DND-41 (cell line): Measurements from ENCODE around the gene NUBP2.

Source experiments
- ATAC-seq: fragments of 200-7000 bp; cut with Tn5 transposase; 3 replicates; pipeline ENCODE4 v1.9.1; 2021; ENCODE audit warnings: low read depth; ENCODE audit not compliant: insufficient read depth
- DNase-seq: peaks from one replicate; pipeline ENCODE4 v3.0.0-alpha.2; 2020
- H2AFZ ChIP-seq: 2 replicates; pipeline ENCODE4 v1.6.0; 2012; ENCODE audit warnings: low read depth, low read length
- H3K27ac ChIP-seq: 2 replicates; pipeline ENCODE4 v1.5.1; 2012; ENCODE audit warnings: low read length, inconsistent platforms
- H3K27me3 ChIP-seq: fragments of 200-600 bp; sonication (generic); 2 replicates; pipeline ENCODE4 v1.6.0; 2012; ENCODE audit warnings: low read length, mild to moderate bottlenecking, inconsistent platforms; ENCODE audit not compliant: insufficient read depth, poor library complexity
- H3K36me3 ChIP-seq: 2 replicates; pipeline ENCODE4 v1.5.1; 2012; ENCODE audit warnings: low read length, inconsistent platforms; ENCODE audit not compliant: insufficient read depth
- H3K4me1 ChIP-seq: 2 replicates; pipeline ENCODE4 v1.5.1; 2012; ENCODE audit warnings: mild to moderate bottlenecking, low read length; ENCODE audit not compliant: insufficient read depth
- H3K4me2 ChIP-seq: 2 replicates; pipeline ENCODE4 v1.6.0; 2012; ENCODE audit warnings: mild to moderate bottlenecking, moderate library complexity, low read length, inconsistent platforms; ENCODE audit not compliant: insufficient read depth
- H3K4me3 ChIP-seq, 2 experiments: fragments of 200-600 bp in 1 of 2; shearing (Covaris generic) in 1 of 2; 2 replicates each; pipeline ENCODE4 v1.5.1; 2012 to 2016; ENCODE audit warnings: inconsistent platforms in 2 of 2, low read length in 2 of 2, mild to moderate bottlenecking in 2 of 2, low read depth in 1 of 2, moderate library complexity in 1 of 2
- H3K79me2 ChIP-seq: 2 replicates; pipeline ENCODE4 v1.6.0; 2012; ENCODE audit warnings: low read length, inconsistent platforms; ENCODE audit not compliant: insufficient read depth
- H3K9ac ChIP-seq: 2 replicates; pipeline ENCODE4 v1.6.0; 2012; ENCODE audit warnings: low read depth, mild to moderate bottlenecking, inconsistent platforms, low read length, moderate library complexity
- H3K9me3 ChIP-seq: 2 replicates; pipeline ENCODE4 v1.5.1; 2012; ENCODE audit warnings: low read length, moderate library complexity, mild to moderate bottlenecking, inconsistent platforms; ENCODE audit not compliant: insufficient read depth, severe bottlenecking
- H4K20me1 ChIP-seq: 2 replicates; pipeline ENCODE4 v1.6.0; 2012; ENCODE audit warnings: low read length; ENCODE audit not compliant: insufficient read depth
- EZH2 ChIP-seq: IDR thresholded peaks from 3 replicates; pipeline ENCODE4 v1.6.1; 2012; ENCODE audit warnings: borderline replicate concordance, low read depth, mild to moderate bottlenecking, moderate library complexity, low read length, inconsistent platforms; ENCODE audit not compliant: severe bottlenecking
- TF ChIP-seq, protein P1 (sequence below): IDR thresholded peaks from 2 replicates; pipeline ENCODE4 v1.5.1; 2012; ENCODE audit warnings: borderline replicate concordance, low read length, moderate library complexity, mild to moderate bottlenecking; ENCODE audit not compliant: poor library complexity, severe bottlenecking; ENCODE audit errors: extremely low read depth

Gene NUBP2

DNA sequence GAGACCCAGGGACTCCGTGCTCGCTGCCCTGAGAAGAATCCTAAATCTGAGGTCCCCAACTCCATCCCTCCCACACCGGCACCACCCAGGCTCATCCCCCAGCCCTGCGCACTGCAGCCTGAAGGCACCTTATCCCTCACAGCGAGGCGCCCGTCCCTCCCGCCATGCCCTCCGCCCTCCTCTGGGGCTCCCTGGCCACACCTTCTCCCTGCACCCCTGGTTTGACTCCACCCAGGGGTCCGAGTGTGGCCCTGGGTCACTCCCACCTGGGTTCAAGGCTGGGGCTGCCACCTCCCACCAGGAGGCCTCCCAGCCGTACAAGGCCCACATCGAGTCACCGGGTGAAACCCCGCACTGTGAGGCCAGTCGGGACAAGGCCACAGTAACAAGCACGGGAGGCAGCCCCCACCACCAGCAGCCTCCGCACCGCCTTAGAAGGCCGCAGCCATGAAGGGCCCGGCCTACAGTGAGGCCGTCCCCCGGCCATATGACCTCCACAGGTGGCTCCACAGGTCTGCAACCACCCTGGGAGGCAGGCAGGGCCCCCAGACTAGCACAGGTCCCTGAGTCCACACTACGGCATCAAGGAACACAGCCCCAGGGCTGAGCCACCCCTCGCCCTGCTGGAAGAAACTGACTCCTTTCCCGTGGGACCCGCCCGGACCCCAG lies 35.6 kb downstream of the NUBP2 start:
- H3K9ac ChIP-seq, result no peak overlapping the region
- H2AFZ ChIP-seq, result no peak overlapping the region
- H3K9me3 ChIP-seq, result no peaks in the 10 kb centered on the region
- peaks cover 3% of the 10 kb centered on the region for H4K20me1 ChIP-seq
- H3K4me2 ChIP-seq, result no peak overlapping the region
- no peak for DNase-seq
- peaks cover 79% of the 10 kb centered on the region for H3K36me3 ChIP-seq
- no peaks in the 10 kb centered on the region for H3K27me3 ChIP-seq
- no peak for ATAC-seq
- TF ChIP-seq, protein P1, sequence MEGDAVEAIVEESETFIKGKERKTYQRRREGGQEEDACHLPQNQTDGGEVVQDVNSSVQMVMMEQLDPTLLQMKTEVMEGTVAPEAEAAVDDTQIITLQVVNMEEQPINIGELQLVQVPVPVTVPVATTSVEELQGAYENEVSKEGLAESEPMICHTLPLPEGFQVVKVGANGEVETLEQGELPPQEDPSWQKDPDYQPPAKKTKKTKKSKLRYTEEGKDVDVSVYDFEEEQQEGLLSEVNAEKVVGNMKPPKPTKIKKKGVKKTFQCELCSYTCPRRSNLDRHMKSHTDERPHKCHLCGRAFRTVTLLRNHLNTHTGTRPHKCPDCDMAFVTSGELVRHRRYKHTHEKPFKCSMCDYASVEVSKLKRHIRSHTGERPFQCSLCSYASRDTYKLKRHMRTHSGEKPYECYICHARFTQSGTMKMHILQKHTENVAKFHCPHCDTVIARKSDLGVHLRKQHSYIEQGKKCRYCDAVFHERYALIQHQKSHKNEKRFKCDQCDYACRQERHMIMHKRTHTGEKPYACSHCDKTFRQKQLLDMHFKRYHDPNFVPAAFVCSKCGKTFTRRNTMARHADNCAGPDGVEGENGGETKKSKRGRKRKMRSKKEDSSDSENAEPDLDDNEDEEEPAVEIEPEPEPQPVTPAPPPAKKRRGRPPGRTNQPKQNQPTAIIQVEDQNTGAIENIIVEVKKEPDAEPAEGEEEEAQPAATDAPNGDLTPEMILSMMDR, result no peak
- no peak for TF ChIP-seq EZH2
- no peak overlapping the region for H3K4me3 ChIP-seq
- H3K4me1 ChIP-seq, result no peaks in the 10 kb centered on the region
- no peak overlapping the region for H3K27ac ChIP-seq
- H3K79me2 ChIP-seq, result peaks cover 7% of the 10 kb centered on the region; the same call in 1 of the 2 replicates

DNA sequence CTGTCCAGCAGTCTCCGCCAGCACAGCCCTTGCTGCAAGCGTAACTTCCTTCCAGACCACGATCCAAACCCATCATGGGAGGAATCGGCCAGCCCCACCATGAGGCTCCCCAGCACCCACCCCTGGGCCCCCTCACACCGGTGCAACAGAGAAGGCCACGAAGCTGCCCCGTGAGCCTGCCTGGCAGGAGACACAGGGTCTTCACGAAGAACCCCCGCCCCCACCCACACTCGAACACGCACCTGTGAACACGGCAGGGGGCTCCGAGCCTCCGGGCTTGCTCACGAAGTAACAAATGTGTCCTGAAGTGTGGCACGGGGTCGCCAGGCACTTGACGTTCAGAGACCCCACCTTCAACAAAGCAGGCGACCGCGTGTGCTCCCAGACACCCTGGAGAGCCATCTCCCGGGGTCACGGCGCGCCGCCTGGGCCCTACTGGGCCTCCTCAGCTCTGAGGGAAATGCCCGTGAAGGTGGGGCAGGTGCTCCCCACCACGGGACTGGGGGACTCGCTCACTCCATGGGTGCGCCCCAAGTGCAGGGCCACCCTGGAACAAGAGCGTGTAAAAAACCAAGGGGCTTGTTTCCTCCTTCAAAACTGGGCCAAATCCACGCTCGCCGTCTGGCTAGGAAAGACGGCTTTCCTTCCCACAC lies 36.2 kb downstream of the NUBP2 start:
- H3K4me3 ChIP-seq, result no peak overlapping the region
- peaks cover 73% of the 10 kb centered on the region for H3K36me3 ChIP-seq
- H3K9ac ChIP-seq, result no peak overlapping the region
- H3K79me2 ChIP-seq, result peaks cover 11% of the 10 kb centered on the region
- TF ChIP-seq EZH2, result no peak
- TF ChIP-seq, protein P1, result no peak
- H3K4me2 ChIP-seq, result no peak overlapping the region
- peaks cover 7% of the 10 kb centered on the region for H4K20me1 ChIP-seq
- peaks cover 3% of the 10 kb centered on the region; the same call in 1 of the 2 replicates for H3K4me1 ChIP-seq
- ATAC-seq (no peak), DNase-seq (no peak)
- no peak overlapping the region for H2AFZ ChIP-seq
- no peaks in the 10 kb centered on the region for H3K9me3 ChIP-seq
- H3K27ac ChIP-seq, result no peak overlapping the region
- H3K27me3 ChIP-seq, result no peaks in the 10 kb centered on the region

DNA sequence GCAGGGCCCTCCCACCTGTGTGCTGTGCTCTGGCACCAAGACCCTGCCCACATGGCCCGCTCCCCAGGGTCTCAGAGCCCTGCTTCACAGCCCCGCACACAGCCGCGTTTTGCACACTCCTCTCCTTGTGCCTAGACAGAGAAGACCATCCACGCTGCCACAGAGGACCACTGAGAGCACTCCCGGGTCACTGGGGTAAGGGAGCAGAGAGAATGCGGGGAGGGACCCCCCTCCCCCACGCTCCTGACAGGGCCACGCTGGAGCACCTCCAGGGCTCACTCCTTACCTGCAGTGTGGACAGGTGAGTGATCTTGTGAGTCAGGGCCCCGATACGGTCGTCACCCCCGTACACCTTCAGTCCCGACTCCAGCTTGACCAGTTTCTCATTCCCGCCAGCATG lies 36.9 kb downstream of the NUBP2 start:
- no peaks in the 10 kb centered on the region for H3K9me3 ChIP-seq
- no peak for ATAC-seq
- no peak for TF ChIP-seq EZH2
- TF ChIP-seq, protein P1, result no peak
- H3K27ac ChIP-seq, result no peak overlapping the region
- H3K27me3 ChIP-seq, result no peaks in the 10 kb centered on the region
- H4K20me1 ChIP-seq, result peaks cover 11% of the 10 kb centered on the region
- H2AFZ ChIP-seq, result no peak overlapping the region
- peaks cover 17% of the 10 kb centered on the region for H3K79me2 ChIP-seq
- no peak overlapping the region for H3K4me3 ChIP-seq
- peaks cover 9% of the 10 kb centered on the region for H3K4me1 ChIP-seq
- peaks cover 72% of the 10 kb centered on the region for H3K36me3 ChIP-seq
- DNase-seq, result no peak
- no peak overlapping the region for H3K4me2 ChIP-seq
- no peak overlapping the region for H3K9ac ChIP-seq
